ENCODE results near the gene ERGIC3. TPM values are rescaled to one million over a fixed set of nuclear protein-coding genes. Genes with fewer than 3 reads are reported as not detected.

Gene ERGIC3
- total RNA-seq, 4 donors from 2014 or later = 121 to 260 (median 189) TPM

DNA sequence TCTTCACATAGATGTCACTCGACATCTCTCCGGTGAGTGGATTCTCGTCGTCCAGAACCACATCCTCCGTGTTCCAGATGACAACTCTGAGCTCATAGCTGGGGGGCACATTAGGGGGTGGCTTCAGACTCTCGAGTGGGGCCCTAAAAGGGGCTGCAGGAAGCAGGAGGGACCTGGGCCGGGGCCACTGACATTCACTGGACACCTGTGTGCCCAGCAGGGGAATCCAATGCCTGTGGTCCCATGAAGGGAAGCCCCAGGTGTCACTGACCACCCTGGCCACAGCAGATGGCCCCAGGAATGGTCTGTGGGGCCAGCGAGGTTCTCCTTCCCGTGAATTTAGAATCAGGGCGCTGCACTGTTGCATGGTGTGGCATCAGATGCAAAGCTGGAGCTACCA, 18.7 kb downstream of the ERGIC3 start:
- Histone ChIP-seq H3K9me3 (no peaks in the 10 kb centered on the region), H3K27me3 (no peaks in the 10 kb centered on the region), H3K4me3 (no peak overlapping the region), H3K4me1 (no peaks in the 10 kb centered on the region), H3K36me3 (peaks cover 13 to 33% (median 21%) of the 10 kb centered on the region in 3 donors), H3K27ac (no peak overlapping the region)
- TF ChIP-seq POLR2A (IDR thresholded peaks at IDR 0.05) = no peak
- TF ChIP-seq, protein P1, sequence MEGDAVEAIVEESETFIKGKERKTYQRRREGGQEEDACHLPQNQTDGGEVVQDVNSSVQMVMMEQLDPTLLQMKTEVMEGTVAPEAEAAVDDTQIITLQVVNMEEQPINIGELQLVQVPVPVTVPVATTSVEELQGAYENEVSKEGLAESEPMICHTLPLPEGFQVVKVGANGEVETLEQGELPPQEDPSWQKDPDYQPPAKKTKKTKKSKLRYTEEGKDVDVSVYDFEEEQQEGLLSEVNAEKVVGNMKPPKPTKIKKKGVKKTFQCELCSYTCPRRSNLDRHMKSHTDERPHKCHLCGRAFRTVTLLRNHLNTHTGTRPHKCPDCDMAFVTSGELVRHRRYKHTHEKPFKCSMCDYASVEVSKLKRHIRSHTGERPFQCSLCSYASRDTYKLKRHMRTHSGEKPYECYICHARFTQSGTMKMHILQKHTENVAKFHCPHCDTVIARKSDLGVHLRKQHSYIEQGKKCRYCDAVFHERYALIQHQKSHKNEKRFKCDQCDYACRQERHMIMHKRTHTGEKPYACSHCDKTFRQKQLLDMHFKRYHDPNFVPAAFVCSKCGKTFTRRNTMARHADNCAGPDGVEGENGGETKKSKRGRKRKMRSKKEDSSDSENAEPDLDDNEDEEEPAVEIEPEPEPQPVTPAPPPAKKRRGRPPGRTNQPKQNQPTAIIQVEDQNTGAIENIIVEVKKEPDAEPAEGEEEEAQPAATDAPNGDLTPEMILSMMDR (IDR thresholded peaks at IDR 0.05) = no peak
- DNase-seq = no peak
- intact Hi-C loops (cut with DNase I) = no loop called here
- 50 to 73% methylated on average over 4 to 8 of the region's 10 CpGs for WGBS, 2 donors

- intact Hi-C loops (cut with DNase I) = no loop called here
- no peak overlapping the region for H3K27ac ChIP-seq
- H3K9me3 ChIP-seq = no peaks in the 10 kb centered on the region
- peaks cover 8 to 25% (median 16%) of the 10 kb centered on the region in 3 donors for H3K36me3 ChIP-seq
- H3K4me1 ChIP-seq = no peaks in the 10 kb centered on the region
- TF ChIP-seq POLR2A (IDR thresholded peaks at IDR 0.05) = no peak
- TF ChIP-seq, protein P1 (IDR thresholded peaks at IDR 0.05) = peak in 3 of 6 experiments; percentile 9 to 30 (median 14)
- no peak for DNase-seq
- H3K4me3 ChIP-seq = no peak overlapping the region
- no peaks in the 10 kb centered on the region for H3K27me3 ChIP-seq
- WGBS, 2 donors = 28% methylated on average over 5 of the region's 7 CpGs; no CpG with 5 or more reads in 1 of the 2 donors
Observed at GRCh38 chr20:35561268-35561667, 19.4 kb downstream of the ERGIC3 start.

GRCh38 chr20:35561671-35562070, 19.8 kb downstream of the ERGIC3 start:
- no peak for DNase-seq
- Histone ChIP-seq H3K9me3 (no peaks in the 10 kb centered on the region), H3K36me3 (peaks cover 4 to 21% (median 12%) of the 10 kb centered on the region in 3 donors), H3K27ac (no peak overlapping the region), H3K4me3 (no peak overlapping the region), H3K4me1 (no peaks in the 10 kb centered on the region), H3K27me3 (no peaks in the 10 kb centered on the region)
- intact Hi-C loops (cut with DNase I) = no loop called here
- 60% methylated on average over 1 of the region's 5 CpGs; no CpG with 5 or more reads in 1 of the 2 donors for WGBS, 2 donors
- no peak for TF ChIP-seq POLR2A (IDR thresholded peaks at IDR 0.05)
- TF ChIP-seq, protein P1 (IDR thresholded peaks at IDR 0.05) = no peak

DNA sequence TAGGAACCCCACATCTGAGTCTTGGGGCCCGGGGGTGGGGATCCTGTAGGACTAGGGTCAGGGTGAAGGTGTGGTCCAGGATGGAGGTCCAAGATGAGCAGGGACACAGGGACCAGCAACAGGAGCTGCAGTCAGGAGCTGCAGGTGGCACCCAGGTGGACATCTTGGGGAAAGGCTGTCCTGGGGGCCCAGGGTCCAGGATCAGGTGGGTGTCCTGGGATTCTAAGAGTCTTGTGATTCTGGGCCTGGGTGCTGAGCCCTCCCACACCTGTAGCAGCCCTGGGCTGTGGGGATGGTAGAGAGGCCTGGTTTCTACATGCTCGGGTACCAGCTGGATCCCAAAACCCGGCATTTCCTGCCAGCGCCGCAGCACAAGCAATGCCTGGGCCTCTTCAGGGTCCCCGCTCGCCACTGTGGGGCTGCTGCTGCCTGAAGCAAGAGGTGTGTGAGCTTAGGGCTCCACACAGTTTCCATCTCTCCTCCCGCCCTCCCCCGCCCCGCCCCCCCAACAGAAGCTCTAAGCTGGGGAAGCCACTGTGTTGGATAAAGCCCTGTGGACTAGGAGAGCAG, 20.7 kb downstream of the ERGIC3 start:
- TF ChIP-seq, protein P1 (IDR thresholded peaks at IDR 0.05) = no peak
- no peak for TF ChIP-seq POLR2A (IDR thresholded peaks at IDR 0.05)
- intact Hi-C loops (cut with DNase I) = no loop called here
- no peaks in the 10 kb centered on the region for H3K9me3 ChIP-seq

DNA sequence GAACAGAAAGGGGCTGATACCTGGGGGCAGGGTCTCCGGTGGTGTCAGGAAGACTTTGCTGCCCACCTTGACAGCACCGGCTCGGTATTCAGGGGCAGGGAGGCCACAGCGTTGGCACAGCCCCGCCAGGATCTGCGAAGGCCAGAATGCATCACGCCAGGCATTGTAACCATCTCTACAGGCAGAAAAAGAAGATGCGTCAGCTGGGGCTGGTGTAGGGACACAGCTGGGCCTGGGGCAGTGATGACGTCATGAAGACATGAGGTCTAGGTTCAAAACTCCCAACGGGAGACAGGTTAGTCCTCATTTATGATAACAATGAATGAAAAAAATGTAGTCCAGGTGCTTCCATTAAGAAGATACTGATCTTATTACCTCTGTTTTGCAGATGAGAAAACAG, 22.0 kb downstream of the ERGIC3 start:
- TF ChIP-seq, protein P1 (IDR thresholded peaks at IDR 0.05) = no peak
- TF ChIP-seq POLR2A (IDR thresholded peaks at IDR 0.05) = no peak
- no peak overlapping the region for H3K27ac ChIP-seq
- no peak for DNase-seq
- H3K9me3 ChIP-seq = no peaks in the 10 kb centered on the region
- intact Hi-C loops (cut with DNase I) = no loop called here
- no peaks in the 10 kb centered on the region for H3K27me3 ChIP-seq
- H3K36me3 ChIP-seq = peaks cover 0 to 6% (median 0%) of the 10 kb centered on the region in 3 donors
- H3K4me1 ChIP-seq = no peaks in the 10 kb centered on the region
- H3K4me3 ChIP-seq = no peak overlapping the region
- 81 to 86% methylated on average over 4 to 5 of the region's 10 CpGs for WGBS, 2 donors

More for the DNA sequence above, 20.7 kb downstream of the ERGIC3 start:
- H3K4me3 ChIP-seq = no peak overlapping the region
- no peaks in the 10 kb centered on the region for H3K27me3 ChIP-seq
- H3K36me3 ChIP-seq = peaks cover 0 to 12% (median 2%) of the 10 kb centered on the region in 3 donors
- H3K4me1 ChIP-seq = no peaks in the 10 kb centered on the region
- no peak overlapping the region for H3K27ac ChIP-seq
- 89 to 90% methylated on average over 1 to 5 of the region's 10 CpGs for WGBS, 2 donors
- DNase-seq = no peak

All from esophagus squamous epithelium (tissue), 5 donors.